SK-N-SH (cell line): ENCODE measurements around the gene ROR2.

Experiments
- EP300 ChIP-seq, 2 experiments: IDR thresholded peaks; 2 replicates each; pipeline versions ENCODE4 v1.4.0 to v1.6.1; 2012; ENCODE audit warnings: borderline replicate concordance in 1 of 2, low read depth in 1 of 2, low read length in 1 of 2
- FOXJ3 ChIP-seq: sonication (generic); formaldehyde crosslinking; IDR thresholded peaks from 2 replicates; pipeline ENCODE4 v1.5.1; 2020; ENCODE audit warnings: mild to moderate bottlenecking, missing genetic modification reagents
- JUND ChIP-seq: IDR thresholded peaks from 2 replicates; pipeline ENCODE4 v1.4.0; 2012
- MXI1 ChIP-seq: IDR thresholded peaks from 2 replicates; pipeline ENCODE4 v1.6.1; 2012; ENCODE audit warnings: mild to moderate bottlenecking, low read depth, low read length, improper control_type of control experiment
- NFIC ChIP-seq: IDR thresholded peaks from 2 replicates; pipeline ENCODE4 v1.4.0; 2012; ENCODE audit warnings: borderline replicate concordance
- POLR2AphosphoS5 ChIP-seq: IDR thresholded peaks from 2 replicates; pipeline ENCODE4 v1.6.1; 2012; ENCODE audit warnings: low read depth, low read length
- RAD21 ChIP-seq: IDR thresholded peaks from 2 replicates; pipeline ENCODE4 v1.6.1; 2012; ENCODE audit warnings: mild to moderate bottlenecking, low read length
- SIN3A ChIP-seq: IDR thresholded peaks from 2 replicates; pipeline ENCODE4 v1.6.1; 2012; ENCODE audit warnings: low read depth, mild to moderate bottlenecking, low read length, moderate library complexity, borderline replicate concordance
- YY1 ChIP-seq: IDR thresholded peaks from 2 replicates; pipeline ENCODE4 v1.4.0; 2012; ENCODE audit warnings: low read depth, mild to moderate bottlenecking
- TF ChIP-seq, protein P1 (sequence below): fragments of 200-600 bp; sonication (generic); IDR thresholded peaks from 2 replicates; pipeline ENCODE4 v1.6.1; 2017; ENCODE audit warnings: antibody characterized with exemption, mild to moderate bottlenecking, moderate library complexity
- TF ChIP-seq, protein P2 (sequence below): IDR thresholded peaks from 2 replicates; pipeline ENCODE4 v1.4.0; 2012; ENCODE audit warnings: low read depth, borderline replicate concordance

DNA sequence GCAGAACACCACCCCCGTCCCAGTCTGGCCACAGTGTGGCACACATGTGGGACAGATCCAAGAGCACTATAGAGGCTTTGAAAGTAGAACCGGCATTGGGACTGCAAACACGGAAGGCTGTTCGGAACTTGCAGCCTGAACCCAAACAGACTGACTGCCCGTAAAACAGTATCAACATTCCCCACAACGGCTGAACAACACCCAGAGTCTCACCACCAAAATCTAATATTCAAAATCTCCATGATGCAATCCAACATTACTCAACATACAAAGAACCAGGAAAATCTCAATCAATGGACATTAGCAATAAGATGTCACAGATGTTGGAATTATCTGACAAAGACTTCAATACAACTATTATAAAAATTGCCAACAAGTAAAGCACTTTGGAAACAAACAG is 82.3 kb downstream of the ROR2 start:
- TF ChIP-seq MXI1: no peak
- TF ChIP-seq, protein P1, sequence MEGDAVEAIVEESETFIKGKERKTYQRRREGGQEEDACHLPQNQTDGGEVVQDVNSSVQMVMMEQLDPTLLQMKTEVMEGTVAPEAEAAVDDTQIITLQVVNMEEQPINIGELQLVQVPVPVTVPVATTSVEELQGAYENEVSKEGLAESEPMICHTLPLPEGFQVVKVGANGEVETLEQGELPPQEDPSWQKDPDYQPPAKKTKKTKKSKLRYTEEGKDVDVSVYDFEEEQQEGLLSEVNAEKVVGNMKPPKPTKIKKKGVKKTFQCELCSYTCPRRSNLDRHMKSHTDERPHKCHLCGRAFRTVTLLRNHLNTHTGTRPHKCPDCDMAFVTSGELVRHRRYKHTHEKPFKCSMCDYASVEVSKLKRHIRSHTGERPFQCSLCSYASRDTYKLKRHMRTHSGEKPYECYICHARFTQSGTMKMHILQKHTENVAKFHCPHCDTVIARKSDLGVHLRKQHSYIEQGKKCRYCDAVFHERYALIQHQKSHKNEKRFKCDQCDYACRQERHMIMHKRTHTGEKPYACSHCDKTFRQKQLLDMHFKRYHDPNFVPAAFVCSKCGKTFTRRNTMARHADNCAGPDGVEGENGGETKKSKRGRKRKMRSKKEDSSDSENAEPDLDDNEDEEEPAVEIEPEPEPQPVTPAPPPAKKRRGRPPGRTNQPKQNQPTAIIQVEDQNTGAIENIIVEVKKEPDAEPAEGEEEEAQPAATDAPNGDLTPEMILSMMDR: no peak
- TF ChIP-seq YY1: no peak
- no peak for TF ChIP-seq FOXJ3
- no peak for TF ChIP-seq NFIC
- TF ChIP-seq POLR2AphosphoS5: no peak
- TF ChIP-seq SIN3A: no peak
- no peak for TF ChIP-seq JUND
- no peak for TF ChIP-seq RAD21
- TF ChIP-seq, protein P2, sequence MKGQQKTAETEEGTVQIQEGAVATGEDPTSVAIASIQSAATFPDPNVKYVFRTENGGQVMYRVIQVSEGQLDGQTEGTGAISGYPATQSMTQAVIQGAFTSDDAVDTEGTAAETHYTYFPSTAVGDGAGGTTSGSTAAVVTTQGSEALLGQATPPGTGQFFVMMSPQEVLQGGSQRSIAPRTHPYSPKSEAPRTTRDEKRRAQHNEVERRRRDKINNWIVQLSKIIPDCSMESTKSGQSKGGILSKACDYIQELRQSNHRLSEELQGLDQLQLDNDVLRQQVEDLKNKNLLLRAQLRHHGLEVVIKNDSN: no peak
- TF ChIP-seq EP300 (IDR thresholded peaks at IDR 0.05; ENCODE audit: borderline replicate concordance in 1 of 2, low read depth in 1 of 2, low read length in 1 of 2): no peak
